ENCODE results near the gene NTSR1. TPM values are rescaled to one million over a fixed set of nuclear protein-coding genes. Genes with fewer than 3 reads are reported as not detected.

The NTSR1 gene
- total RNA-seq, 2 donors from 2014 or later = not detected

- Mint-ChIP-seq H3K27me3 (peaks cover 0 to 4% of the 10 kb centered on the region in 2 donors), H3K4me3 (peak overlapping the region; percentile 26), H3K9me3 (no peaks in the 10 kb centered on the region), H3K36me3 (no peaks in the 10 kb centered on the region), H3K27ac (peak overlapping the region in 1 of 2 donors; percentile 74), H3K4me1 (ENCODE audit: low read depth in 2 of 2) (peaks cover 4 to 5% of the 10 kb centered on the region in 2 donors)
- DNase-seq (ENCODE audit: low spot score) (no peak), ATAC-seq (peak; percentile 49 to 65)
Measured at GRCh38 chr20:62702895-62703852, 5.5 kb upstream of the NTSR1 start.

GRCh38 chr20:62703853-62704228, 4.8 kb upstream of the NTSR1 start:
- Mint-ChIP-seq H3K9me3 (no peaks in the 10 kb centered on the region), H3K27me3 (peaks cover 0 to 4% of the 10 kb centered on the region in 2 donors), H3K4me3 (peak overlapping the region; percentile 26), H3K36me3 (no peaks in the 10 kb centered on the region), H3K27ac (peak overlapping the region in 1 of 2 donors; percentile 62), H3K4me1 (ENCODE audit: low read depth in 2 of 2) (peaks cover 4 to 5% of the 10 kb centered on the region in 2 donors)
- DNase-seq (ENCODE audit: low spot score) = no peak
- no peak for ATAC-seq

GRCh38 chr20:62704341-62704948, 4.2 kb upstream of the NTSR1 start:
- Mint-ChIP-seq H3K4me1 (ENCODE audit: low read depth in 2 of 2) (peaks cover 4 to 5% of the 10 kb centered on the region in 2 donors), H3K9me3 (no peaks in the 10 kb centered on the region), H3K36me3 (no peaks in the 10 kb centered on the region), H3K27me3 (peaks cover 0 to 4% of the 10 kb centered on the region in 2 donors), H3K27ac (no peak overlapping the region), H3K4me3 (no peak overlapping the region)
- DNase-seq (ENCODE audit: low spot score) = no peak
- no peak for ATAC-seq

- ATAC-seq (no peak), DNase-seq (ENCODE audit: low spot score) (no peak)
- Mint-ChIP-seq H3K27ac (no peak overlapping the region), H3K36me3 (no peaks in the 10 kb centered on the region), H3K4me1 (ENCODE audit: low read depth in 2 of 2) (peaks cover 5 to 7% of the 10 kb centered on the region in 2 donors), H3K4me3 (no peak overlapping the region), H3K27me3 (peaks cover 7 to 8% of the 10 kb centered on the region in 2 donors), H3K9me3 (no peaks in the 10 kb centered on the region)
Measured at GRCh38 chr20:62705627-62706026, 3.0 kb upstream of the NTSR1 start.

- peaks cover 8% of the 10 kb centered on the region in 2 donors for H3K27me3 Mint-ChIP-seq
- ATAC-seq = no peak
- no peaks in the 10 kb centered on the region for H3K36me3 Mint-ChIP-seq
- H3K4me1 Mint-ChIP-seq (ENCODE audit: low read depth in 2 of 2) = peaks cover 5 to 7% of the 10 kb centered on the region in 2 donors
- no peak overlapping the region for H3K4me3 Mint-ChIP-seq
- H3K9me3 Mint-ChIP-seq = no peaks in the 10 kb centered on the region
- H3K27ac Mint-ChIP-seq = no peak overlapping the region
- DNase-seq (ENCODE audit: low spot score) = no peak
Measured at GRCh38 chr20:62706344-62706743, 2.3 kb upstream of the NTSR1 start.

GRCh38 chr20:62706857-62707256, 1.8 kb upstream of the NTSR1 start:
- Mint-ChIP-seq H3K27ac (no peak overlapping the region), H3K4me1 (ENCODE audit: low read depth in 2 of 2) (peaks cover 5 to 7% of the 10 kb centered on the region in 2 donors), H3K36me3 (no peaks in the 10 kb centered on the region), H3K27me3 (peaks cover 8% of the 10 kb centered on the region in 2 donors), H3K9me3 (no peaks in the 10 kb centered on the region), H3K4me3 (no peak overlapping the region)
- ATAC-seq (no peak), DNase-seq (ENCODE audit: low spot score) (no peak)

GRCh38 chr20:62707276-62707920, 1.2 kb upstream of the NTSR1 start:
- H3K4me1 Mint-ChIP-seq (ENCODE audit: low read depth in 2 of 2) = peaks cover 5 to 7% of the 10 kb centered on the region in 2 donors
- H3K9me3 Mint-ChIP-seq = no peaks in the 10 kb centered on the region
- H3K36me3 Mint-ChIP-seq = no peaks in the 10 kb centered on the region

GRCh38 chr20:62707921-62708521, 615 bp upstream of the NTSR1 start:
- DNase-seq (ENCODE audit: low spot score) = no peak
- Mint-ChIP-seq H3K9me3 (no peaks in the 10 kb centered on the region), H3K27ac (no peak overlapping the region), H3K4me1 (ENCODE audit: low read depth in 2 of 2) (peaks cover 5 to 7% of the 10 kb centered on the region in 2 donors), H3K36me3 (no peaks in the 10 kb centered on the region), H3K4me3 (no peak overlapping the region), H3K27me3 (peaks cover 8% of the 10 kb centered on the region in 2 donors)
- ATAC-seq = peak in 1 of 2 donors; percentile 50

More at GRCh38 chr20:62707276-62707920, 1.2 kb upstream of the NTSR1 start:
- Mint-ChIP-seq H3K27me3 (peaks cover 8% of the 10 kb centered on the region in 2 donors), H3K4me3 (no peak overlapping the region), H3K27ac (no peak overlapping the region)
- DNase-seq (ENCODE audit: low spot score) (no peak), ATAC-seq (no peak)

- Mint-ChIP-seq H3K36me3 (no peaks in the 10 kb centered on the region), H3K9me3 (no peaks in the 10 kb centered on the region), H3K27me3 (peaks cover 8 to 13% of the 10 kb centered on the region in 2 donors), H3K27ac (no peak overlapping the region), H3K4me3 (no peak overlapping the region), H3K4me1 (ENCODE audit: low read depth in 2 of 2) (peaks cover 0 to 3% of the 10 kb centered on the region in 2 donors)
- DNase-seq (ENCODE audit: low spot score) (no peak), ATAC-seq (no peak)
Measured at GRCh38 chr20:62709537-62709905, 885 bp downstream of the NTSR1 start.

- Mint-ChIP-seq H3K4me3 (no peak overlapping the region), H3K27ac (no peak overlapping the region), H3K9me3 (no peaks in the 10 kb centered on the region), H3K27me3 (peaks cover 8 to 13% of the 10 kb centered on the region in 2 donors), H3K36me3 (no peaks in the 10 kb centered on the region), H3K4me1 (ENCODE audit: low read depth in 2 of 2) (peaks cover 0 to 3% of the 10 kb centered on the region in 2 donors)
- ATAC-seq (no peak), DNase-seq (ENCODE audit: low spot score) (no peak)
Measured at GRCh38 chr20:62710221-62710885, 1.7 kb downstream of the NTSR1 start.

- DNase-seq (ENCODE audit: low spot score) (no peak), ATAC-seq (peak in 1 of 2 donors; percentile 56)
Measured at GRCh38 chr20:62710886-62711702, 2.5 kb downstream of the NTSR1 start.

GRCh38 chr20:62711703-62712101, 3.1 kb downstream of the NTSR1 start:
- Mint-ChIP-seq H3K4me1 (ENCODE audit: low read depth in 2 of 2) (peaks cover 9 to 11% of the 10 kb centered on the region in 2 donors), H3K36me3 (no peaks in the 10 kb centered on the region), H3K27me3 (peaks cover 8 to 13% of the 10 kb centered on the region in 2 donors), H3K27ac (no peak overlapping the region), H3K4me3 (no peak overlapping the region), H3K9me3 (no peaks in the 10 kb centered on the region)
- ATAC-seq (no peak), DNase-seq (ENCODE audit: low spot score) (no peak)

More at GRCh38 chr20:62710886-62711702, 2.5 kb downstream of the NTSR1 start:
- Mint-ChIP-seq H3K4me1 (ENCODE audit: low read depth in 2 of 2) (peaks cover 3 to 6% of the 10 kb centered on the region in 2 donors), H3K27me3 (peaks cover 8 to 13% of the 10 kb centered on the region in 2 donors), H3K27ac (no peak overlapping the region), H3K4me3 (no peak overlapping the region), H3K9me3 (no peaks in the 10 kb centered on the region), H3K36me3 (no peaks in the 10 kb centered on the region)
